ENCODE data around the gene CISD1. TPM values are rescaled to one million over a fixed set of nuclear protein-coding genes. Genes with fewer than 3 reads are reported as not detected.
A peak's percentile ranks its signal among the peaks of the same experiment; 100 is the strongest.

CISD1 gene
- total RNA-seq, 8 experiments from 2014 or later: 32.0 to 65.0 (median 41.4) TPM

- 0 to 3% (median 0%) methylated on average over 2 to 10 of the region's 13 CpGs; no CpG with 5 or more reads in 2 of the 10 experiments for WGBS, 10 experiments
- peaks cover 0 to 5% of the 10 kb centered on the region in 2 donors for H3K4me1 ChIP-seq (replicated peaks in 1 of 2)
- in situ Hi-C loops (cut with MboI; ENCODE audit: low pct_unique_long_range_greater_than_20kb in 2 of 9, low sequenced_read_pairs in 9 of 9, unreplicated experiment in 9 of 9): no loop called here
- H3K27ac ChIP-seq: no peak overlapping the region
- ATAC-seq (replicated peaks in 6 of 8): peak; percentile 1 to 20 (median 7)
- peak overlapping the region; percentile 59 to 95 (median 79) for H3K4me3 ChIP-seq
Measured at GRCh38 chr10:58268454-58268945, 462 bp upstream of the CISD1 start.

- H3K4me1 ChIP-seq (replicated peaks in 1 of 2): peaks cover 0 to 5% of the 10 kb centered on the region in 2 donors
- WGBS, 10 experiments: 0 to 23% (median 8%) methylated on average over 1 to 11 of the region's 12 CpGs
- H3K27ac ChIP-seq: peak overlapping the region; percentile 68 to 74
- in situ Hi-C loops (cut with MboI; ENCODE audit: low pct_unique_long_range_greater_than_20kb in 2 of 9, low sequenced_read_pairs in 9 of 9, unreplicated experiment in 9 of 9): no loop called here
- H3K4me3 ChIP-seq: peak overlapping the region; percentile 59 to 95 (median 79)
- no peak for ATAC-seq (replicated peaks in 6 of 8)
Measured at GRCh38 chr10:58269782-58270290, 874 bp downstream of the CISD1 start.

- Histone ChIP-seq H3K4me1 (replicated peaks in 1 of 2) (peaks cover 0 to 3% of the 10 kb centered on the region in 2 donors), H3K27ac (no peak overlapping the region), H3K4me3 (no peak overlapping the region)
- in situ Hi-C loops (cut with MboI; ENCODE audit: low pct_unique_long_range_greater_than_20kb in 2 of 9, low sequenced_read_pairs in 9 of 9, unreplicated experiment in 9 of 9): loop anchor here in 3 of 9 experiments (5.0 to 25.0 kb wide), 2 partner anchors 88 to 103 kb away; no protein-coding TSS in a partner anchor
- no peak for ATAC-seq (replicated peaks in 6 of 8)
- 72 to 100% (median 95%) methylated on average over 2 of the region's 2 CpGs; no CpG with 5 or more reads in 1 of the 10 experiments for WGBS, 10 experiments
Measured at GRCh38 chr10:58275261-58275660, 6.3 kb downstream of the CISD1 start.

GRCh38 chr10:58275908-58276307 lies 6.9 kb downstream of the CISD1 start:
- in situ Hi-C loops (cut with MboI; ENCODE audit: low pct_unique_long_range_greater_than_20kb in 2 of 9, low sequenced_read_pairs in 9 of 9, unreplicated experiment in 9 of 9): loop anchor here in 3 of 9 experiments (5.0 to 25.0 kb wide), 2 partner anchors 89 to 104 kb away; no protein-coding TSS in a partner anchor
- H3K27ac ChIP-seq: no peak overlapping the region
- ATAC-seq (replicated peaks in 6 of 8): peak in 1 of 8 experiments; percentile 42
- H3K4me3 ChIP-seq: no peak overlapping the region
- no peaks in the 10 kb centered on the region for H3K4me1 ChIP-seq (replicated peaks in 1 of 2)

- WGBS, 10 experiments: 86 to 100% (median 93%) methylated on average over 3 to 7 of the region's 7 CpGs
- in situ Hi-C loops (cut with MboI; ENCODE audit: low pct_unique_long_range_greater_than_20kb in 2 of 9, low sequenced_read_pairs in 9 of 9, unreplicated experiment in 9 of 9): loop anchor here in 3 of 9 experiments (5.0 to 25.0 kb wide), 2 partner anchors 91 to 106 kb away; no protein-coding TSS in a partner anchor
Measured at GRCh38 chr10:58278274-58278961, 9.5 kb downstream of the CISD1 start.

GRCh38 chr10:58278962-58279307 lies 10.0 kb downstream of the CISD1 start:
- in situ Hi-C loops (cut with MboI; ENCODE audit: low pct_unique_long_range_greater_than_20kb in 2 of 9, low sequenced_read_pairs in 9 of 9, unreplicated experiment in 9 of 9): loop anchor here in 3 of 9 experiments (5.0 to 25.0 kb wide), 2 partner anchors 92 to 107 kb away; no protein-coding TSS in a partner anchor
- 38 to 100% (median 91%) methylated on average over 1 of the region's 1 CpG; no CpG with 5 or more reads in 3 of the 10 experiments for WGBS, 10 experiments
- Histone ChIP-seq H3K4me3 (no peak overlapping the region), H3K27ac (no peak overlapping the region), H3K4me1 (replicated peaks in 1 of 2) (no peaks in the 10 kb centered on the region)
- no peak for ATAC-seq (replicated peaks in 6 of 8)

More at GRCh38 chr10:58278274-58278961, 9.5 kb downstream of the CISD1 start:
- Histone ChIP-seq H3K4me1 (replicated peaks in 1 of 2) (no peaks in the 10 kb centered on the region), H3K4me3 (no peak overlapping the region), H3K27ac (no peak overlapping the region)
- ATAC-seq (replicated peaks in 6 of 8): no peak

GRCh38 chr10:58280477-58280876 lies 11.5 kb downstream of the CISD1 start:
- H3K27ac ChIP-seq: no peak overlapping the region
- in situ Hi-C loops (cut with MboI; ENCODE audit: low pct_unique_long_range_greater_than_20kb in 2 of 9, low sequenced_read_pairs in 9 of 9, unreplicated experiment in 9 of 9): loop anchor here in 2 of 9 experiments (25.0 kb wide), 1 partner anchor 93 kb away; no protein-coding TSS in a partner anchor
- no peak overlapping the region for H3K4me3 ChIP-seq
- WGBS, 10 experiments: 67 to 100% (median 90%) methylated on average over 2 to 3 of the region's 3 CpGs
- ATAC-seq (replicated peaks in 6 of 8): peak in 2 of 8 experiments; percentile 48 to 57
- H3K4me1 ChIP-seq (replicated peaks in 1 of 2): no peaks in the 10 kb centered on the region

GRCh38 chr10:58281092-58281752 lies 12.3 kb downstream of the CISD1 start:
- Histone ChIP-seq H3K4me3 (no peak overlapping the region), H3K4me1 (replicated peaks in 1 of 2) (no peaks in the 10 kb centered on the region), H3K27ac (no peak overlapping the region)
- ATAC-seq (replicated peaks in 6 of 8): peak in 1 of 8 experiments; percentile 15
- 71 to 100% (median 98%) methylated on average over 1 to 2 of the region's 2 CpGs for WGBS, 10 experiments
- in situ Hi-C loops (cut with MboI; ENCODE audit: low pct_unique_long_range_greater_than_20kb in 2 of 9, low sequenced_read_pairs in 9 of 9, unreplicated experiment in 9 of 9): loop anchor here in 2 of 9 experiments (25.0 kb wide), 1 partner anchor 94 kb away; no protein-coding TSS in a partner anchor

GRCh38 chr10:58282615-58283014 lies 13.7 kb downstream of the CISD1 start:
- 57 to 100% (median 93%) methylated on average over 1 to 3 of the region's 3 CpGs; no CpG with 5 or more reads in 1 of the 10 experiments for WGBS, 10 experiments
- in situ Hi-C loops (cut with MboI; ENCODE audit: low pct_unique_long_range_greater_than_20kb in 2 of 9, low sequenced_read_pairs in 9 of 9, unreplicated experiment in 9 of 9): loop anchor here in 2 of 9 experiments (25.0 kb wide), 1 partner anchor 95 kb away; no protein-coding TSS in a partner anchor
- no peak overlapping the region for H3K27ac ChIP-seq
- no peaks in the 10 kb centered on the region for H3K4me1 ChIP-seq (replicated peaks in 1 of 2)
- ATAC-seq (replicated peaks in 6 of 8): no peak
- H3K4me3 ChIP-seq: no peak overlapping the region

GRCh38 chr10:58291538-58292174 lies 22.7 kb downstream of the CISD1 start:
- no peaks in the 10 kb centered on the region for H3K4me1 ChIP-seq (replicated peaks in 1 of 2)
- in situ Hi-C loops (cut with MboI; ENCODE audit: low pct_unique_long_range_greater_than_20kb in 2 of 9, low sequenced_read_pairs in 9 of 9, unreplicated experiment in 9 of 9): loop anchor here in 3 of 9 experiments (5.0 to 25.0 kb wide), 2 partner anchors 104 kb away; no protein-coding TSS in a partner anchor
- no peak overlapping the region for H3K27ac ChIP-seq
- H3K4me3 ChIP-seq: no peak overlapping the region
- 20 to 100% (median 90%) methylated on average over 2 to 5 of the region's 5 CpGs for WGBS, 10 experiments
- peak in 4 of 8 experiments; percentile 29 to 86 (median 56) for ATAC-seq (replicated peaks in 6 of 8)

- Histone ChIP-seq H3K4me3 (no peak overlapping the region), H3K4me1 (replicated peaks in 1 of 2) (no peaks in the 10 kb centered on the region), H3K27ac (no peak overlapping the region)
- ATAC-seq (replicated peaks in 6 of 8): no peak
- 84 to 100% (median 94%) methylated on average over 1 to 5 of the region's 5 CpGs; no CpG with 5 or more reads in 3 of the 10 experiments for WGBS, 10 experiments
- in situ Hi-C loops (cut with MboI; ENCODE audit: low pct_unique_long_range_greater_than_20kb in 2 of 9, low sequenced_read_pairs in 9 of 9, unreplicated experiment in 9 of 9): loop anchor here in 3 of 9 experiments (5.0 to 25.0 kb wide), 2 partner anchors 107 kb away; no protein-coding TSS in a partner anchor
Measured at GRCh38 chr10:58293989-58294388, 25.0 kb downstream of the CISD1 start.

- peak in 5 of 8 experiments; percentile 45 to 97 (median 75) for ATAC-seq (replicated peaks in 6 of 8)
- WGBS, 10 experiments: 13 to 83% (median 40%) methylated on average over 1 to 4 of the region's 4 CpGs; no CpG with 5 or more reads in 1 of the 10 experiments
- Histone ChIP-seq H3K4me1 (replicated peaks in 1 of 2) (peaks cover 0 to 4% of the 10 kb centered on the region in 2 donors), H3K27ac (no peak overlapping the region), H3K4me3 (no peak overlapping the region)
- in situ Hi-C loops (cut with MboI; ENCODE audit: low pct_unique_long_range_greater_than_20kb in 2 of 9, low sequenced_read_pairs in 9 of 9, unreplicated experiment in 9 of 9): loop anchor here in 2 of 9 experiments (25.0 kb wide), 1 partner anchor 112 kb away; no protein-coding TSS in a partner anchor
Measured at GRCh38 chr10:58299580-58299979, 30.6 kb downstream of the CISD1 start.

Measured in motor neuron (in vitro differentiated cells).